HG03354 (cell line): ENCODE data around the gene TMEM267.
"Not testable (repeated sequence)": the region's sequence is repeated elsewhere in the genome, so short reads cannot be mapped to it uniquely, and the experiment has no call there.

Source experiments
- ATAC-seq: cut with Tn5 transposase; IDR thresholded peaks from one replicate; pipeline ENCODE4 v1.9.1; 2021; ENCODE audit warnings: mild to moderate bottlenecking; ENCODE audit not compliant: unreplicated experiment, poor library complexity, severe bottlenecking

The TMEM267 gene

GRCh38 chr5:43412644-43413043, 71.0 kb downstream of the TMEM267 start:
- ATAC-seq, result no peak

- no peak for ATAC-seq
These were observed 71.5 kb downstream of the TMEM267 start, which contains the start of gene CCL28 for GRCh38 chr5:43412156-43412555. Gene CCL28, minus strand, starts transcription at chr5:43412391. Its CDS starts 75 bp downstream, at chr5:43412316.

- no peak for ATAC-seq
These were observed 72.2 kb downstream of the TMEM267 start for GRCh38 chr5:43411495-43411894.

- ATAC-seq, result no peak
These were observed 73.3 kb downstream of the TMEM267 start for GRCh38 chr5:43410414-43410813.

- ATAC-seq, result no peak
These were observed 73.8 kb downstream of the TMEM267 start for GRCh38 chr5:43409809-43410271.

GRCh38 chr5:43402524-43403066, 81.1 kb downstream of the TMEM267 start:
- not testable (repeated sequence) for ATAC-seq

- no peak for ATAC-seq
These were observed 81.8 kb downstream of the TMEM267 start for GRCh38 chr5:43401827-43402226.

GRCh38 chr5:43400082-43400481, 83.6 kb downstream of the TMEM267 start:
- no peak for ATAC-seq

GRCh38 chr5:43396762-43397304, 86.8 kb downstream of the TMEM267 start:
- ATAC-seq, result peak; percentile 98
